Measurements from ENCODE around the gene RAB44.
"Not testable (repeated sequence)": the region's sequence is repeated elsewhere in the genome, so short reads cannot be mapped to it uniquely, and the experiment has no call there.

The RAB44 gene

DNA sequence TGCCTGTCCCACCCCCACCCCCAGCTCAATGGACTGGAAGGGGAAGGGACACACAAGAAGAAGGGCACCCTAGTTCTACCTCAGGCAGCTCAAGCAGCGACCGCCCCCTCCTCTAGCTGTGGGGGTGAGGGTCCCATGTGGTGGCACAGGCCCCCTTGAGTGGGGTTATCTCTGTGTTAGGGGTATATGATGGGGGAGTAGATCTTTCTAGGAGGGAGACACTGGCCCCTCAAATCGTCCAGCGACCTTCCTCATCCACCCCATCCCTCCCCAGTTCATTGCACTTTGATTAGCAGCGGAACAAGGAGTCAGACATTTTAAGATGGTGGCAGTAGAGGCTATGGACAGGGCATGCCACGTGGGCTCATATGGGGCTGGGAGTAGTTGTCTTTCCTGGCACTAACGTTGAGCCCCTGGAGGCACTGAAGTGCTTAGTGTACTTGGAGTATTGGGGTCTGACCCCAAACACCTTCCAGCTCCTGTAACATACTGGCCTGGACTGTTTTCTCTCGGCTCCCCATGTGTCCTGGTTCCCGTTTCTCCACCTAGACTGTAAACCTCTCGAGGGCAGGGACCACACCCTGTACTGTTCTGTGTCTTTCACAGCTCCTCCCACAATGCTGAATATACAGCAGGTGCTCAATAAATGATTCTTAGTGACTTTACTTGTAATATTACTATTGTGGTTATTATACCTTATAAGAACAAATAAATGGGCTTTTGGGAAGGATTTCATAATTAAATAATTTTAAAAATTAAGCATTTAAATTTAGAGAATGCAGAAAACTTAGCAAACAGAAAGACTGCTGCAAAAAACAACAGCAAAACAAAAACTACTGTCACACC, 10.7 kb upstream of the RAB44 start:
- DNase-seq (no peak), ATAC-seq (no peak)

DNA sequence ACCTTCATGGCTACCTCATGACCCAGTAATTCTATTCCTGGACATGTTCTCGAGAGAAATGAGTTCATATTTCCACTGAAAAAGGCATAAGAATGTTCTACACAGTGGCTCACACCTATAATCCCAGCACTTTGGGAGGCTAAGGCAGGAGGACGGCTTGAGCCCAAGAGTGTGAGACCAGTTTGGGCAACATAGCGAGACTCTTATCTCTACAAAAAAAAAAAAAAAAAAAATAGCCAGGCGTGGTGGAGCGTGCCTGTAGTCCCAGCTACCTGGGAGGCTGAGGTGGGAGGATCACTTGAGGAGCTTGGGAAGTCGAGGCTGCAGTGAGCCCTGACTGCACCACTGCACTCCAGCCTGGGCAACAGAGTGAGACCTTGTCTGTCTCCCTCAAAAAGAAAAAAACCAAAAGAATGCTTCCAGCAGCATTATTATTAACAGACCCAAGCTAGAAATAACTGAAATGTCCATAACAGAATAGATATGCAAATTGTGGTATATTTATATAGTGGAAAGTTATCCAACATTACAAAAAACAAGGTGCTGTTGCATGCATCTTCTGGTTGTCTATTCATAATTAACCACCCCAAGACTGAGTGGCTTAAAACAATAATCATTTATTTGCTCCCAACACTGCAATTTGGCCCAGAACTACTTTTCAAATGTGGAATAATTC, 9.4 kb upstream of the RAB44 start:
- ATAC-seq (no peak), DNase-seq (no peak)

DNA sequence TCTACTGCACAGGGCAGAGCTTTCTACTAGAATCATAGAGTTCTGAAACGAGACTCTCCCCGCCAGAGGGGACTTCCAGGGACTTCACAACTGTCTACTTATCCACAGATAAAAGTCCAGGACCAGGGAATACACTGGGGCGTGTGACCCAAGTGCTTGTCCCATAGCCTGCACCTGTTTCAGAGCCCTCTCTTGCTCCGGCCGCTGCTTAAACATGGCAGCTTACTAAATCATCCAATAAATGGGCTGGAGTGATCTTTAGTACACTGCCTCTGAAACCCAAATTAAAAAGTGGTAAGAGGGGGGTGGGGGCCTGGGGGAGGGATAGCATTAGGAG, 8.9 kb upstream of the RAB44 start:
- no peak for ATAC-seq

DNA sequence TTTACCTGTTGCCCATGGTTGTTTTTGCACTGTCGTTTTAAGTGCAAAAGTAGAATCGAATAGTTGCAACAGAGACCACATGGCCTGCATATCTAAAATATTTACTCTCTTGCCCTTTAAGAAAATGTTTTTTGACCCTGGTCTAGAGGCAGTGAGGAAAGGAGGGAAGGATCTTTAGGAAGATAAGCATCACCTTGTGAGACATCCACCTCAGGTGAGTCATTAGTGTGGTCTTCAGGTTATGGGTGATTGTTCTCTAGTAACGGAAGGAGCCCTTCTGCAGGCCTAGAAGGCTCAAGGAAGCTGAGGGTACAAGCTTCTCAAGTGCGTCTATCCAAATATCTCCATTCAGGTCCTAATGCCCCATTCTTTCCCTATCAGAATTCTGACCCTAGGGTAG, 6.6 kb upstream of the RAB44 start:
- ATAC-seq (no peak), DNase-seq (no peak)

More for the DNA sequence above, 8.9 kb upstream of the RAB44 start:
- DNase-seq = no peak

DNA sequence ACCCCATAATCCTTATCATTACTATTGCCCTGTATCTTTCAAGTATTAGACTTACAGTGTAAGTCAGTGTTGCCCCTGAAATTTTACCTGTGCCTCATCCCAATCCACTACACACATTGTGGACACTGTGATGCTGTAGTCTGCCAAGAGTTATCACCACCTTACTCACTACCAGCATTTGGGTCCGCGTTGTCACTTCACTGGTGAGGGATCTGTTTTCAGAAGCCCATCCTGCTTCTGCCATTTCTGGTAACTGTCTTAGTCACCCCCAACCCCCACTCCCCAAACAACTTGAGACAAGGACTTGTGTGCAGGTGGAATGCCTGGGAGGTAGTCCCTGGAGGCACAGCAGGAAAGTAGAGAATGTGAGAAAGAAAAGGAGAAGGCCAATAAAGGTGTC, 6.0 kb upstream of the RAB44 start:
- no peak for DNase-seq
- peak; percentile 14 for ATAC-seq

DNA sequence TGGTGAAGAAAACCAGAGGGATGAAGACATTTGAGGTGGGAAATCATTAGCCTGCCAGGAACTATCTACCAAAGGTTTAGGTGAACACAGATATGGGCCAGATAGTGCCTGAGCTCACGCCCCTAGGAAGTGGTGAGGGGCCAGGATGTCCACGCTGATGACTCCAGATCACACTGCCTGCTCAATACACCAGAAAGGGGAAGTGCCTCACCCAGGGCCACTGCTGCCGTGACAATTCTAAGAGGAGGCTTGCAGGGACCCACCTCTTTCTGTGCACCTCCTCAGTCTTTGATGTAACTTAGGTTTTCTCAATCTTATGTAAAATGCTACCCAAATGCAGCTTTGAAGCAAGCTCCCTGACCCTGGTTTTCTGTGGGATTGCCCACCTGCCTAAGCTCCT, 5.4 kb upstream of the RAB44 start:
- DNase-seq = peak; percentile 28
- ATAC-seq = peak; percentile 56

DNA sequence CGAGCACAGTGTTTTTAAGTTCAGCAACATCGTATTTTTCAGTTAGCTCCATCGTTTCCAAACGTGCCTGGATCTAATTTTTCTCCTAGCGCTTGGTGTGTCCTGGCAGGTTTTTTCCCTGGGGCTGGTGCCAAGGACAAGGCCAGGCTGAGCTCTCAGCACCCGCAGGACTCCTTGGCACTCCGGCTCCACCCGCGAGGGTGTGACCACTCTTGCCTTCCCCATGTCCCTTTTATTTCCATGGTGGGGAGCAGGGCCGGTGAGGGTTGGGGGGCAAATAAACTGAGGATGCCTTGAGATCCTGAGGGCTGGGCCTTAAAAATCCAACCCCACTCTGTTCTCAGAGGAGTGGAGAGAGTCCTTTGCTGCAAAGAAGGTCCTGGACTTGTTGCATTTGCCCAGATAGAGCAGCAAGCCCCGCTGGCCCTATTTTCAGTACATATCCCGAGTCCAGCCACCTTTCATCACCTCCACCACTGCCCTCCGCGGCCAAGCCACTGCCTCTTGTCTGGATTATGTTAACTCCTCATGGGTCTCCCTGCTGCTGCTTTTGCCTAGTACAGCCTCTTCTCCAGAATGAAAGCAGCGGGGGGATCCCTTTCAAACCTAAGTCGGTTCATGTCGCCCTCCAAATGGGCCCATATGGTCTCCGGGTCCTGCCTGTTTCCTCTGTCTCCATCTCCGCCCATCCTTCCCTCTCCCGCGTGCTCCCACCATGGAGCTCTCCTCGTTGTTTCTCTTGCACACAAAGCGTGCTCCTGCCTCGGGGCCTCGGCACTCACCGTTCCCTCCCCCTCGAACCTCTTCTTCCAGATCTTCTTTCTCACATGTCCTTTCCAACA, 4.5 kb upstream of the RAB44 start:
- no peak for ATAC-seq

DNA sequence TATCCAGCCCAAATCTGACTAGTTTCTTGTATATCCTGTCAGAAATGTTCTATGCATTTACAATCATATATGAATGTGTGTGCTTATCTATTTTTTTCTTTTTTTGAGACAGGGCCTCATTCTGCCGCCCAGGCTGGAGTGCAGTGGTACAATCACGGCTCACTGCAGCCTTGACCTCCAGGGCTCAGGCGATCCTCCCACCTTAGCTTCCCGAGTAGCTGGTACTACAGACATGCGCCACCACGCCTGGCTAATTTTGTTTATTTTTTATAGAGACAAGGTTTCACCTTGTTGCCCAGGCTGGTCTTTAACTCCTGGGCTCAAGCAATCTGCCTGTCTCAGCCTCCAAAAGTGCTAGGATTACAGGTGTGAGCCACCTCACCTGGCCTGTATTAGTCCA, 3.0 kb upstream of the RAB44 start:
- DNase-seq = no peak
- no peak for ATAC-seq

More for the DNA sequence above, 4.5 kb upstream of the RAB44 start:
- DNase-seq = no peak

DNA sequence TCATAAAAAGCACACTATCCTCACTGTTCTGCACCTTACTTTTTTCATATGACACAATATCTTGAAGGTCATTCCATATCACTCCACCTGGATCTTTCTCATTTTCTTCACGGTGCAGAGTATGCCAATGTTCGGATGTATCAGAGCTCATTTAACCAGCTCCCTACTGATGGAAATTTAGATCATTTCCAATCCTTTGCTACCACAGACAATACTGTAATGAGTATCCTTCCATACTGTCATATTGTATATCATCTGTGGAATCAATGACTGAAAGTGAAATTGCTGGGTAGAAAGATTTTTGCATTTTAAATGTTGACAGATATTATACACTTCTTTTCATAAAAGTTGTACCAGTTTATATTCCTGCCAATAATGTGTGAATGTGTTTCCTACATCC, 2.2 kb upstream of the RAB44 start:
- DNase-seq (no peak), ATAC-seq (peak; percentile 79)

DNA sequence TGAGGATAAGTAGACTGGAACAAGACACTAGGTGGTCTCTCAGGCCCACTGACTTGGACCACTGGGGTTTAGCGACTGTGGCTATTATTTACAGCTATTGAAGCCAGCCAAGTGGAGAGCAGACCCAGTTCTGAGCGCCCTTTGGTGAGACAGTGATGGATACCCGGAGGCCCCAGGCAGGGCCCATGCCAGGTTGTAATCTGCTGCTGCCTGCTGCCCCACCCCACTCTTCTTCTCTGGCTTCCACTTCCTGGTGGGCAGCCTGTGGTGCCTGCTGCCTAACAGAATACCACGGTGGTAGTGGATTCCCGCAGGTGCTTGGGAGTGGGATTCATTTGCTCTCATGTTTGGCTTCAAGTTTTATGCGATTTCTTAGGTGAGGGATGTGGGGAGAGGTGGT, 570 bp downstream of the RAB44 start:
- DNase-seq (no peak), ATAC-seq (no peak)

DNA sequence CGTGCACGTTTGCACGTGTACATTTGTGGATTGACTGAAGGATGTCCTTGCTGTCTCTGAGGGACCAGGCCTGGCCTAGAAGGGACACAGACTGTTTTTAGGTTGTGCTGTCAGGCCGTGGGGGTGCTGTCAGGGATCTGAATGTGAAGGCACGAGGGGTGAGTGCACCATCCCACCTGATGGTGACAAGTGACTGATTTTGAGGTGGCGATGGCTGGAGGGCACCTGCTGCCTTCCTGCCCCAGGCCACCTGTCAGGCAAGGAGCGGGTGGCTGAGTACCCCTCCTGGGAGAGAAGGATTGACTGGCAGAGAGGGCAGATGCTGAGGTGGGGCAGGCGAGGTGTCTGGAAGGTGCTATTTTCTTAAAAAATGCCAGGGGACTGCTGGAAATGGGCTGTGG, 1.2 kb downstream of the RAB44 start:
- DNase-seq = no peak
- no peak for ATAC-seq

DNA sequence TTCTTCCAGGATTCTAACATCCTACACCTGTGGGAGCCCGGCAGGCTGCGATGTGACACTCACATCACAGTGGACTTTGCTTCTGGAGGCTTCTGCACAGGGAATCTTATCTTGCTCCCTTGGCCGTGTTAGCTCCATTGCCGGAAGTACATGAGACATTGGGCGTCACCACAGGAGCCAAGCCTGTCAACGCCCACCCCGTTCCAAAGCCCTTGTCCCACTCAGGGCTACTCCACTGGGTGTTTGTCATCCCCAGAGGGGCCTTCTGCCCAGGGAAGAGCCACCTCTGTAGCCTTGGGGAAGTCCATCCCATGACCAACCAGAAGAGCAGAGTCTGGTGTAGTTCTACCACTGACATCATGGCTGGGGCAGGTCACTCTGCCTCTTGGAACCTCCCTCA, 1.7 kb downstream of the RAB44 start:
- DNase-seq (no peak), ATAC-seq (no peak)

DNA sequence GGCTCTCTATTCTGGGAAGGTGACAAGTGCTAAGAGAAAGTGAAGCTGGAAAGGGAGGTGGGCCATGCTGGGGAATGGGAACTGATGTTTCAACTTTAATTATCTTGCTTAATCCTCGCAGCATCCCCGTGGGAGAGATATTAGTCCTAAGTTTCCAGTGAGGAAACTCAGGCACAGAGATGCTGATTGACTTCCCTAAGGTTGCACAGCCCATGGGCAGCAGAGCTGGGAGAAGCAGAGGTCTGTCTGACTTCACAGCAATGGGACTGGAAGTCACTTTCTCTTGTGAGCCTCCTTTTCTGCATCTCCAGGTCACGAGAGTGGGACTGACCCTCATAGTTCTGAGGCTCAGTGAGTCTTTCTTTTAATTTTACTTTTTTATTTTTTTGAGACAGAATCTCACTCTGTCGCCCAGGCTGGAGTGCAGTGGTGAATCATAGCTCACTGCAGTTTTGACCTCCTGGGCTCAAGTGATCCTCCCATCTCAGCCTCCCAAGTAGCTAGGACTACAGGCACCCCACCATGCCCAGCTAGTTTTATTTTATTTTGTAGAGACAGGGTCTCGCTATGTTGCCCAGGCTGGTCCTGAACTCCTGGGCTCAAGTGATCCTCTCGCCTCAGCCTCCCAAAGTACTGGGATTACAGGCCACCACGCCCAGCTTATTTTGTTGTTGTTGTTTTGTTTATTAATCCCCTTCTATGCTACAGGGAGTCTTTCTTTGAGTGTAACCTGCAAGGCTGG, 2.6 kb downstream of the RAB44 start:
- DNase-seq (no peak), ATAC-seq (no peak)

DNA sequence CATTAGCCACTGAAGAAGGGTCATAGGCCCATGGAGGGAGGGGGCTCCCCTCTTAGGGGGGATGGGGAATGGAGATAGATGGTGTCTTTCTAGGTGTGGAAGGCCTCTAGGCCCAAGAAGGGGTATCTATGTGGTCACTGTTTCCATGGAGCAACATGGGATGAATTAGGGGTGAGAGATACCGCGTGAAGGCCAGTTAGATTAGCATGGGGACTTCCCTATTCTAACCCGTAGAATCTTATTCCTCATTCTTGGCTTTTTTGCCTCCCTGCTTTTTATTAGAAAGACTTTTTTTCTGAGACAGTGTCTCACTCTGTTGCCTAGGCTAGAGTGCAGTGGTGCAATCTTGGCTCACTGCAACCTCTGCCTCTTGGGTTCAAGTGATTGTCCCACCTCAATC, 3.2 kb downstream of the RAB44 start:
- no peak for DNase-seq
- no peak for ATAC-seq

DNA sequence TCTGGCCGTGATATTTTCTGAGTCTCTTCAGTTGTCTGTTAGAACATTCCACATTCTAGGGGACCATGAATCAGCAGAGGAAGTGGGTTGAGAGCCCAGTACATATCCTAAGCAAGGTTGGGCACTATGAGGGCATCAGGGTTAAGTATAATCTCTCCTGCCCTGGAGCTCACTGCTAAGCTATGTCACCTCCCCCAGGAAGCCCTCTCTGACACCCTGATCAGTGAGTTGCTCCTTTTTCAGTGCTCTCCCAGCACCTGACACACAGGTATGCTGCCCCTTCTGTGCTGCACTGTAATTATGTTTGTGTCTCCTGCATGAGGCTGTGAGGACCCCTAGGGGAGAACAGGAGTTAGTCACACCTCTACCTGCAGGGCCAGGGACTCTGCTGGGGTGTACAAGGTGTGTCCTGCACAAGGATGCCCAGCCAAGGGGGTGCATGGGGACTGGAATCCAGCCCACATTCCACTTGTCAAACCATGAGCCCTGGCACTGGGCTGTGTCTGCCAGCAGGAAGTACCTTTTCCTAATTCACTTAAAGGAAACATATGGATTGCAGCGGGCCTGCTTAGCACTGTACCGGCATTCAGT, 3.9 kb downstream of the RAB44 start:
- DNase-seq (no peak), ATAC-seq (peak; percentile 60)

DNA sequence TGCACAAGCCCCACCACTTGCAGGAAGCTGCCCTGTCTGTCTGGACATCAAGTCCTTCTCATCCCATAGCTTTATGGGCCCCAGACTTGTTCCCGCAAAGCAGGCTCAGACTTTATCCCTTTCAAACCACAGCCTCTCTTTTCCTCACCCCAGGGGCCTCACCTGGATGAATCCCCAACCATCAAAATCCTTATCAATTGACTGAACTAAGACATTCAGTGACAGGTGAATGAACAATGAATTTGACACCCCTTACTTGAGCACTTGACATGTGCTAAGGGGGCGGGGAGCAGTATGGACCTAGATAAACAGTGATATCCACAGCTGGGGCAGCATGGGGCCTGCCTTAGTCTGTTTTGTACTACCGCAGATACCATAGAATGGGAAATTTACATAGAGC, 5.0 kb downstream of the RAB44 start:
- DNase-seq (no peak), ATAC-seq (no peak)

DNA sequence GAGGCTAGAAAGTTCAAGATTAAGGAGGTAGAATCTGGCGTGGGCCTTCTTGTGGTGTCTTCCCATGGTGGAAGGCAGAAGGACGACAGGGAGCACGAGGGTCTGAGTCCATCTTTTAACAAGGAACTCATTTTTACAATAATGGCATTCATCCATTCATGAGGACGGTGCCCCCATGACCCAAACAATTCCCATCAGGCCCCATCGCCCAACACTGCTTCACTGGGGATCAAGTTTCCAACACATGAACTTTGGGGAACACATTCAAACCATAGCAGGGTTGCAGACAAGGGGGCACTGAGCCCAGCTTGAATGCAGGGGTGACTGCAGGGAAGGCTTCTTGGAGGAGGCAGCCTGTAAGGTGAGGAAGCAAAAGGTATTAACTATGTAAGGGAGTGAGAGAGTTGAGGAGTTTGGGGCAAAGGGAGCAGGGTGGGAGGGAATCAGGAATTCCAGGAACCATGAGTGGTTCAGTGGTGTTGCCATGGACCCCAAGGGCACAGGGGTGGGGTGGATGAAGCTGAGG, 5.5 kb downstream of the RAB44 start:
- ATAC-seq (no peak), DNase-seq (no peak)

DNA sequence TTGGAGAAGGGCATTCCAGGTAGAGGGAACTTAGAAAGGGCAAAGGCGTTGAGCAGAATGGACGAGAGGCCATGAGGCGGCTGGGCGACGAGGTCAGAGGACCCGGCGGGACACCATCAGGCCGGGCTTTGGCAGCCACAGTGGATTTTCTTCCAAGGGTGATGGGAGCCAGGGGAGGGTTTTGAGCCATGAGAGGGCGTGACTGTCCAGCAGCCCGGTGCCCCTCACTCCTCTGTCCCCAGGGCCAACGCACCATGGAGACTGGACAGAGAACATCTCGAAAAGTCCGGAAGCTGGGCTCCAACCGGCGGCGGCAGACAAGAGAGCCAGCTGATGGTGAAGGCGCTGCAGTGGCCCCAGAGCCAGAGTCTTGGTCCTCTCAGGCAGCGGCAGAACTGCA, 6.4 kb downstream of the RAB44 start:
- ATAC-seq (no peak), DNase-seq (no peak)

DNA sequence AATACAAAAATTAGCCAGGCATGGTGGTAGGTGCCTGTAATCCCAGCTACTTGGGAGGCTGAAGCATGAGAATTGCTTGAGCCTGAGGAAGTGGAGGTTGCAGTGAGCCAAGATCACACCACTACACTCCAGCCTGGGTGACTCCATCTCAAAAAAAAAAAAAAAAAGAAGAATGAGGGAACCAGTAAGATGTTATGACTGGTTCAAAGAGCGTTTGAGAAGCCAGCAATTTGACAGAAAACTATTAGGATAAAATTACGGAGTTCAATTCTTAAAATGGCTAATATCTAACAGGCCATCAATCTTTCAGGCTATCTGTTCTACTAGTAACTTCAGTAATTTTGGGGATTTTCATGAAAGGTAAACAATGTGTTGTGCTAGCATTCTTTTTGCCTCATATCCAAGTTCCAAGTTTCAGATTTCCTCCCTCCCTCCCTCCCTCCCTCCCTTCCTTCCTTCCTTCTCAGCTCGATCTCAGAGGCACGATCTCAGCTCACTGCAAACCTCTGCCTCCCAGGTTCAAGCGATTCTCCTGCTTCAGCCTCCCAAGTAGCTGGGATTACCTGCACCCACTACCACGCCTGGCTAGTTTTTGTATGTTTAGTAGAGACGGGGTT, 7.4 kb downstream of the RAB44 start:
- not testable (repeated sequence) for ATAC-seq

DNA sequence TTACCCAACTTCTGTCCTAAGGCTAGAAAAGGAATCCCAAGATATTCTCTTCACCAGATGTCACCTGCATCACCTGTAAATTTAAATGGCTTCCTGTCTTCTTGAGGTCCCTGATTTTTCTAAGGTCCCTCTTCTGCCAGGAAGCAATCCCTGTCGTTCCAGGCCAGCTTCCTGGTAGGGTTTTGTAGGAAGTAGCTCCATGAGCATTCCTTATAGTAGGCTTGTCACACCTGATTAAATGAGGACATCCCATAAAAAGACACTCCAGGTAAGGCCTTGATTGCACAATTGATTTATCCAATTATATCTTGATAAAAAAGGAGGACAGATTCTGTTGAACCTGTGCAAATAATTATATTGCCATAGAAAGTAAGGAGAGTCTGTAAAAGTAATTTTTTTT, 8.7 kb downstream of the RAB44 start:
- DNase-seq (no peak), ATAC-seq (no peak)

More for the DNA sequence above, 7.4 kb downstream of the RAB44 start:
- not testable (repeated sequence) for DNase-seq

DNA sequence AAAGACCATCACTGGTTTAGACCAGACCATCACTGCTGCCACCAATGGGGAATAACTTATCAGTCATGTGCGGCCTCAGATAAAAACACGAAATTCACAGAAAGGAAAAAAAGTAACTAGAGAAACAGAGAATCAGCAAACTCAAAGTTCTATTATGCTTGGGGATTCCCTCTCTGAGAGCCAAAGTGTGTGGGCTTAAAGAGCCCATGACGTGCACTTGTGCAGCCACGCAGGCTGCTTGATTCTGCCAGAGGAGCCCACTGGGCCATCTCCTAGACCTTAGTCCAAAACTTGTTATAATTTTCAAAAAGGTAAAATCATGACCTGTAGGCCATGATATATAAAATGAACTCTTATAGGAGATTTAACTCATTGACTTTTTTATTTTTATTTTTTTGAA, 15.2 kb downstream of the RAB44 start:
- no peak for ATAC-seq
- DNase-seq = no peak
